Suprapubic skin (tissue), 4 donors: Measurements from ENCODE around the gene CBFA2T3. TPM values are rescaled to one million over a fixed set of nuclear protein-coding genes. Genes with fewer than 3 reads are reported as not detected.
A peak's percentile ranks its signal among the peaks of the same experiment; 100 is the strongest.
"Not testable (repeated sequence)": the region's sequence is repeated elsewhere in the genome, so short reads cannot be mapped to it uniquely, and the experiment has no call there.

Experiments
- DNase-seq, 2 donors: peaks; one replicate each; pipeline ENCODE4 v3.0.0-alpha.2; 2019; ENCODE audit warnings: low spot score in 2 of 2
- H3K27ac ChIP-seq: fragments of 200-600 bp; sonication (generic); one replicate; pipeline ENCODE4 v1.5.1; 2019
- H3K27me3 ChIP-seq: fragments of 200-600 bp; sonication (generic); one replicate; pipeline ENCODE4 v1.5.1; 2019
- H3K36me3 ChIP-seq: fragments of 200-600 bp; sonication (generic); one replicate; pipeline ENCODE4 v1.5.1; 2019
- H3K4me1 ChIP-seq: fragments of 200-600 bp; sonication (generic); one replicate; pipeline ENCODE4 v1.5.1; 2019
- H3K4me3 ChIP-seq: fragments of 200-600 bp; sonication (generic); one replicate; pipeline ENCODE4 v1.5.1; 2019; ENCODE audit warnings: mild to moderate bottlenecking
- H3K9me3 ChIP-seq: fragments of 200-600 bp; sonication (generic); one replicate; pipeline ENCODE4 v1.5.1; 2019
- CTCF ChIP-seq, 2 donors: fragments of 200-600 bp in 1 of 2; fragments of 450-650 bp in 1 of 2; sonication (generic) in 1 of 2; IDR thresholded peaks; one replicate each; pipeline ENCODE4 v1.5.1; 2016 to 2019; ENCODE audit warnings: antibody characterized with exemption in 2 of 2, mild to moderate bottlenecking in 1 of 2, moderate library complexity in 1 of 2
- EP300 ChIP-seq: sonication (generic); formaldehyde crosslinking; IDR thresholded peaks from one replicate; pipeline ENCODE4 v1.6.1; 2017; ENCODE audit warnings: antibody characterized with exemption
- POLR2A ChIP-seq, 2 donors: fragments of 450-650 bp; IDR thresholded peaks; one replicate each; pipeline ENCODE4 v1.6.1; 2017; ENCODE audit warnings: antibody characterized with exemption in 2 of 2, mild to moderate bottlenecking in 2 of 2, moderate library complexity in 2 of 2
- POLR2AphosphoS5 ChIP-seq, 3 donors: sonication (generic); formaldehyde crosslinking; IDR thresholded peaks; one replicate each; pipeline ENCODE4 v1.6.1; 2017; ENCODE audit warnings: antibody characterized with exemption in 3 of 3
- WGBS: methylation state at CpG from one replicate; pipeline ENCODE4 v1.1.5; 2018; 5-methylcytosine and 5-hydroxymethylcytosine counted together
- total RNA-seq, 4 donors: library from RNA; depleted of rRNA; stranded (reverse); fragments of >200 nt; gene quantifications; one replicate each; pipeline ENCODE4 v1.1.0, GENCODE V29; 2016

Gene CBFA2T3
- total RNA-seq, 4 donors from 2014 or later: 1.5 to 6.6 (median 2.9) TPM

- Histone ChIP-seq H3K4me3 (no peak overlapping the region), H3K4me1 (peaks cover 71% of the 10 kb centered on the region), H3K27me3 (peaks cover 8% of the 10 kb centered on the region), H3K9me3 (no peaks in the 10 kb centered on the region), H3K27ac (peak overlapping the region; percentile 28), H3K36me3 (no peaks in the 10 kb centered on the region)
- no peak for DNase-seq
- 7% methylated on average over 22 of the region's 28 CpGs for whole genome bisulfite sequencing
- no peak for TF ChIP-seq EP300
- TF ChIP-seq CTCF (IDR thresholded peaks at IDR 0.05): no peak
- TF ChIP-seq POLR2A (IDR thresholded peaks at IDR 0.05): no peak
- no peak for TF ChIP-seq POLR2AphosphoS5 (IDR thresholded peaks at IDR 0.05)
Measured at GRCh38 chr16:88920618-88921590, 56.1 kb downstream of the CBFA2T3 start.

GRCh38 chr16:88919936-88920335 is 57.1 kb downstream of the CBFA2T3 start:
- no peak for DNase-seq
- peaks cover 66% of the 10 kb centered on the region for H3K4me1 ChIP-seq
- no peak overlapping the region for H3K4me3 ChIP-seq
- no peaks in the 10 kb centered on the region for H3K9me3 ChIP-seq
- no peak overlapping the region for H3K27ac ChIP-seq
- no peak for TF ChIP-seq POLR2A (IDR thresholded peaks at IDR 0.05)
- no peak for TF ChIP-seq POLR2AphosphoS5 (IDR thresholded peaks at IDR 0.05)
- TF ChIP-seq EP300: no peak
- no peak for TF ChIP-seq CTCF (IDR thresholded peaks at IDR 0.05)
- no peaks in the 10 kb centered on the region for H3K36me3 ChIP-seq
- no peaks in the 10 kb centered on the region for H3K27me3 ChIP-seq
- WGBS: 88% methylated on average over 11 of the region's 12 CpGs

GRCh38 chr16:88918896-88919295 is 58.1 kb downstream of the CBFA2T3 start:
- H3K27ac ChIP-seq, H3K27me3 ChIP-seq, DNase-seq, H3K36me3 ChIP-seq, H3K9me3 ChIP-seq, H3K4me3 ChIP-seq: not testable (repeated sequence)
- peaks cover 62% of the 10 kb centered on the region for H3K4me1 ChIP-seq
- 69% methylated on average over 8 of the region's 8 CpGs for WGBS

- WGBS: 72% methylated on average over 4 of the region's 19 CpGs
- Histone ChIP-seq H3K4me1 (peaks cover 55% of the 10 kb centered on the region), H3K27ac (no peak overlapping the region), H3K36me3 (no peaks in the 10 kb centered on the region), H3K9me3 (no peaks in the 10 kb centered on the region), H3K27me3 (no peaks in the 10 kb centered on the region), H3K4me3 (no peak overlapping the region)
- no peak for DNase-seq
- TF ChIP-seq EP300 (no peak), POLR2AphosphoS5 (IDR thresholded peaks at IDR 0.05) (no peak), CTCF (IDR thresholded peaks at IDR 0.05) (no peak), POLR2A (IDR thresholded peaks at IDR 0.05) (no peak)
Measured at GRCh38 chr16:88917915-88918627, 58.9 kb downstream of the CBFA2T3 start.

GRCh38 chr16:88917146-88917914 is 59.7 kb downstream of the CBFA2T3 start:
- no peak for TF ChIP-seq CTCF (IDR thresholded peaks at IDR 0.05)
- 75% methylated on average over 26 of the region's 30 CpGs for WGBS
- H3K9me3 ChIP-seq: no peaks in the 10 kb centered on the region
- H3K27me3 ChIP-seq: no peaks in the 10 kb centered on the region
- H3K27ac ChIP-seq: no peak overlapping the region
- H3K36me3 ChIP-seq: no peaks in the 10 kb centered on the region
- peaks cover 49% of the 10 kb centered on the region for H3K4me1 ChIP-seq
- no peak for DNase-seq
- no peak overlapping the region for H3K4me3 ChIP-seq
